ENCODE measurements around the gene C1orf174. TPM values are rescaled to one million over a fixed set of nuclear protein-coding genes. Genes with fewer than 3 reads are reported as not detected.

Gene C1orf174
- total RNA-seq, 4 donors from 2014 or later, result 12.7 to 22.6 (median 17.7) TPM

DNA sequence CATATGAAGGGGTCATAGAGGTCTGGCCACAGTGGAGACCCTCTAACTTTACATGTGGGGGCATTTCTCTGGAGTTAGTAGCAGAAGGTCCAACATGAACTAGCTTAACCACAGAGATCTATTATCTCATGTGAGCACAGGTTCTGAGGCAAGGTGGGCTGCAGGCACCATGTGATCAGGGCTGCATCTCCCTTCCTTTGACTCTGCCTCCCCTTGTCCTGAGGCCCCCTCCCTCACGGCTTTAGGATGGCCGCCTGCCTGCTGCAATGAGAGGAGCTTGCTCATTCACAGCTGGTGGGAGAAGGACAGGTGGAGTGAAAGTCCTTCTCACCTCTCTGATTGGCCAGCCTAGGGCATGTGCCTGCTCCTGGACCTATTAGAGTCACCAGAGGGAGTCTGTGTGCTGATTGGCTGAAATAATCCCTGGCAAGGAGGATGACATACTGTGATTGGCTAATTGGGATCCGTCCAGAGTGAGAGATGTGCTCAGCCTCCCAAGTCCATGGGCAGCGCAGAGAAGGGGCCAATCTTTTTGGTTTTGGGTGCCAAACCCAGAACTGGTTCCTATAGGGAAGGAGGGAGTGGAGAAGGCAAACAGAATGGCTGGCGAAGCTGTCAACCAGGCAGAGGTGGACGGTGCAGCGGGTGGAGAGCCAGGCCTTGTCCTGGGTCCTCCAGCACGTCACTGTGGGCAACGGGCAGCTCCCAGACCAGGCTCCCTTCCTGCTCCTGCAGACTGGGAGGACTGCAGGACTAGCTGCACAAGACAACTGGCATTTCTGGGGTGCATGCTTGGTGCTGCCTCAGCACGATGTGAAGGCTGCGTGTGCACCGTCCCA lies 39.4 kb upstream of the C1orf174 start:
- H3K4me3 ChIP-seq (ENCODE audit: low read depth, poor library complexity, severe bottlenecking), result no peak overlapping the region
- intact Hi-C loops (cut with DNase I; ENCODE audit: low total_unique reads), result no loop called here
- DNase-seq (ENCODE audit: low spot score in 2 of 2), result no peak
- TF ChIP-seq, protein P1, sequence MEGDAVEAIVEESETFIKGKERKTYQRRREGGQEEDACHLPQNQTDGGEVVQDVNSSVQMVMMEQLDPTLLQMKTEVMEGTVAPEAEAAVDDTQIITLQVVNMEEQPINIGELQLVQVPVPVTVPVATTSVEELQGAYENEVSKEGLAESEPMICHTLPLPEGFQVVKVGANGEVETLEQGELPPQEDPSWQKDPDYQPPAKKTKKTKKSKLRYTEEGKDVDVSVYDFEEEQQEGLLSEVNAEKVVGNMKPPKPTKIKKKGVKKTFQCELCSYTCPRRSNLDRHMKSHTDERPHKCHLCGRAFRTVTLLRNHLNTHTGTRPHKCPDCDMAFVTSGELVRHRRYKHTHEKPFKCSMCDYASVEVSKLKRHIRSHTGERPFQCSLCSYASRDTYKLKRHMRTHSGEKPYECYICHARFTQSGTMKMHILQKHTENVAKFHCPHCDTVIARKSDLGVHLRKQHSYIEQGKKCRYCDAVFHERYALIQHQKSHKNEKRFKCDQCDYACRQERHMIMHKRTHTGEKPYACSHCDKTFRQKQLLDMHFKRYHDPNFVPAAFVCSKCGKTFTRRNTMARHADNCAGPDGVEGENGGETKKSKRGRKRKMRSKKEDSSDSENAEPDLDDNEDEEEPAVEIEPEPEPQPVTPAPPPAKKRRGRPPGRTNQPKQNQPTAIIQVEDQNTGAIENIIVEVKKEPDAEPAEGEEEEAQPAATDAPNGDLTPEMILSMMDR (IDR thresholded peaks at IDR 0.05), result no peak
- TF ChIP-seq POLR2A (IDR thresholded peaks at IDR 0.05), result no peak
- 74 to 84% methylated on average over 9 to 12 of the region's 12 CpGs for WGBS, 2 donors

DNA sequence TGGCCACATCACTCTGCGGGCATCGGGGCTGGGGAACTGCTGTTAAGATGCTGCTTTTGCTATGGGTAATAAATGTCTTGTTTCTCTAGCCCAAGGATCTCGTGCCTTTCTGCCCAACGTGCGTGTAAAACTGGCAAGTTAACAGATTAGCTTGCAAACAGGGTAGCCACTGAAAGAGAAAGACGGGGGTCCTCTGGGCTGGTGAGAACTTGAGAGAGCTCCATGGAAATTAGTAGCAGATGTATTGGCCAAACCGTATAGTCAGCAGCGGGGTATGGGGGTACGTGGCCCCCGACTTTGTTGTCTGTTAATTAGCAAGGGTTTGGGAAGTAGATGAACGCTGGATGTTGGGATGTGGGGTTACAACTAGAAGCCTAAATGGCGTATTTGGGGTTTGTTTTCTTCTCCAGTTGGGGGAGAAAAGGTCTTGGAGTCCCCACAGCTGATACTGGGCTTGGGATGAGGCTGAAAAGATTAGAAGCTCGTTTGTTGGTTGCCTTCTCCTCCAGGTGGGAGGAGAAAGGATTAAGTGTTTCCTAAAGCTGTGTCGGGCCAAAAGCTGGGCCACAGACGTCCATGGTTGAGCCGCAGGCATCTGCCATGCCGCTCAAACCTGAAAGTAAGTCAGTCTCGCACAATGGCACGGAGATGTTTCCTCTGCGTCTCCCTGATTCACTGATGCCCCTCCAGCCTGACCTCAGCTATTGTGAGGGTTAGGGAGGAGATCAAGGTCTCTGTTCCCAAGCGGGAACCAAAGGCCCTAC lies 32.3 kb upstream of the C1orf174 start:
- no peak for TF ChIP-seq POLR2A (IDR thresholded peaks at IDR 0.05)
- TF ChIP-seq, protein P1 (IDR thresholded peaks at IDR 0.05), result no peak
- intact Hi-C loops (cut with DNase I; ENCODE audit: low total_unique reads), result no loop called here
- no peak for DNase-seq (ENCODE audit: low spot score in 2 of 2)
- 74 to 79% methylated on average over 21 of the region's 21 CpGs for WGBS, 2 donors
- no peak overlapping the region for H3K4me3 ChIP-seq (ENCODE audit: low read depth, poor library complexity, severe bottlenecking)

DNA sequence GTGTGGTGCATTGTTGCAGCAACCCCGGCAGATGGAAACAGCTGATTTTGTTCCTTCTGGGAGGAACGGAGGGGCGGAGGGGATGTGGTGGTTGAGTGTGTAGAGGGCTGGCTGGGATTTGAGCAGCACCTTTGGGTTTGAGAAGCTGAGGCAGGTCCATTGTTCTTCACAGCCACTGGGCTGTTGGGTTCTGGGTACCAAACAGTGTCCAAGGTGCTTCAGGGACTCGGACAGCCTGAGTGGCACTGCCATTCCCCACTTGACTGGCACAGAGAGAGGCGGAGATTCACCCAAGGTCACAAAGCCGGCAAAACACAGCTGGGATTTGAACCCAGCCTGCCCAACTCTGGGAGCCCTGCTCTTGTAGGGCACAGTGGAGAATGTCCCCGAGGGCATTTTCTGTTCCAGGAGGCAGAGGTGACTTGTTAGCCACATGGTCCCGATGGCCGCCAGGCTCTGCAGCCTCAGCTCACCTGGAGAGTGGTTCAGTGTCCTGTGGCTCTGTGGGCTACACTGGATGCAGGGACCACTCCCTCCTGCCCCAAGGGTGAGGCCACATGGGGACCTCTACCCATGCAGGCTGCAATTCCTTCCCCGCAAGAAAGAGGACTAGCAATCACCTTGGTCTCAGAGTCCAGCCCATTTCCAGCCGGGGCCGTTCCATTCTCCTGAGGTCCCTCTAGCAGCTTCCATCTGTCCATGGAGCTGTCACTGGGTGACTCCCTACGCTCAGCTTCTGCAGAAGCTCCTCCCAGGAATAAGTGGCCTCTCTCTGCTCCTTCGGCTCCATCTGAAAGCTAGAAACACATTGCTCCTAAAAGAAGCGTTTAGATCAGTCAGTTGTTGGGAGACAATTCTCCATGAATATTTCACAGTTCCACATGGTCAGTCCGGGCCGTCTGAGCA lies 31.2 kb upstream of the C1orf174 start:
- WGBS, 2 donors, result 62 to 79% methylated on average over 17 of the region's 17 CpGs
- no peak overlapping the region for H3K4me3 ChIP-seq (ENCODE audit: low read depth, poor library complexity, severe bottlenecking)
- no peak for DNase-seq (ENCODE audit: low spot score in 2 of 2)
- TF ChIP-seq, protein P1 (IDR thresholded peaks at IDR 0.05), result no peak
- no peak for TF ChIP-seq POLR2A (IDR thresholded peaks at IDR 0.05)
- intact Hi-C loops (cut with DNase I; ENCODE audit: low total_unique reads), result no loop called here

DNA sequence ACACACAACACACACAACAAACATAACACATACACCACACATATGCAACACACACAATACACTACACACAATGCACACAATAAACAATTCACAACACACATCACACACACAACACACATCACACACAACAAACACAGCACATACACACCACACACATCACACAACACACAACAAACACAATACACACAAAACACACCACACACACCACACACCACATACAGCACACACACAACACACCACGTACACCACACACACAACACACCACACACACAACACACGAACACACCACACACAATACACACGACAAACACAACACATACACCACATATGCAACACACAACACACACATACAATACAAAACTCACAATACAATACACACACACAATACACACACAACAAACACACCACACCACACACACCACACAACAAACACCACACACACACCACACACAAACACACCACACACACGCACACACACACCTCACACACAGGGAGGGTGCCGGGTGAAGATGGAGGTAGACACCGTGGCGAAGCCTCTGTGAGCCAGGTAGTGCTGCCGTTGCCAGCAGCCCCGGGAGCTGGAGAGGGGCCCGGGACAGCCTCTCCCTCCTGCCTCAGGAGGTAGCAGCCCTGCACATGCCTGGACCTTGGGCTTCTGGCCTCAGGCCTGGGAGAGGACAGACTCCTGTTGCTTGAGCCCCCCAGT lies 30.4 kb upstream of the C1orf174 start:
- no peak overlapping the region for H3K4me3 ChIP-seq (ENCODE audit: low read depth, poor library complexity, severe bottlenecking)
- TF ChIP-seq, protein P1 (IDR thresholded peaks at IDR 0.05), result no peak
- TF ChIP-seq POLR2A (IDR thresholded peaks at IDR 0.05), result no peak
- intact Hi-C loops (cut with DNase I; ENCODE audit: low total_unique reads), result no loop called here
- WGBS, 2 donors, result 53% methylated on average over 10 of the region's 10 CpGs
- DNase-seq (ENCODE audit: low spot score in 2 of 2), result no peak

DNA sequence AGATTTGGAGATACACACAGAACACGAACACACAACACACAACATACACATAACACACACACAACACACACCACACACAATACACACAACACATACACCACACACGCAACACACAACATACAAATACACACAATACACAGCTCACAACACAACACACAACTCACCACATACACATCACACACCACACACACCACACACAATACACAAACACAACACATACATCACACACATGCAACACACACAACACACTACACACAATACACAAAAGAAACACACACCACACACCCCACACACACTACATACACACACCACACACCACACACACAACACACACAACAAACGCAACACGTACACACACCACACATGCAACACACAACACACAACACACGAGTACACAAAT lies 29.1 kb upstream of the C1orf174 start:
- H3K4me3 ChIP-seq (ENCODE audit: low read depth, poor library complexity, severe bottlenecking), result no peak overlapping the region
- 60 to 73% methylated on average over 5 of the region's 5 CpGs for WGBS, 2 donors
- TF ChIP-seq, protein P1 (IDR thresholded peaks at IDR 0.05), result no peak
- TF ChIP-seq POLR2A (IDR thresholded peaks at IDR 0.05), result no peak
- intact Hi-C loops (cut with DNase I; ENCODE audit: low total_unique reads), result no loop called here
- DNase-seq (ENCODE audit: low spot score in 2 of 2), result no peak
